ENCODE data around the gene RAB13.
A peak's percentile ranks its signal among the peaks of the same experiment; 100 is the strongest.

RAB13 gene

DNA sequence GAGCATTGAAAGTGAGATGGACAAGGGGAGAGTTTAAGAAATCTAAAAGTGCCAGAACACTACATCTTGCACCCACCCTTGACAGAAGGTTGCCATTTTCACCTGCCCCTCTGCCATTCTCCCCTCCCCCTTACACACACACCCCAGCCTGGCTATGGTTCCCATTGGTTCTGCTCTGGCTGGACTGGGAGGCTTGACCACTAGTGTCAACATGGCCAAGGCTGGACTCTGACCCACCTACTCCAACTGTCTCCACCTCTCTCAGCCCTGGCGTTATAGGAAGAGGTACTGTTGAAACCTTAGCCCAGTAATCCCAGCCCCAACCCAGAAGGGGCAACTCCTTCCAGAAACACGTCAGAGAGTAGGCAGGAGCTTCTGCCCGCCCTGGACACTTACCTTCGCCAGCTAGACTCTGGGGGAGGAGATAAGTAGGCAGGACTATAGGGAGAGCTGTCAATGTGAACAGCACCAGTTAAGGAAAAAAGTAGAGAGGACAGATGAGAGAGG, 32.2 kb downstream of the RAB13 start:
- H2BK120ac ChIP-seq (ENCODE audit: low read depth, low read length): no peak overlapping the region
- peaks cover 41% of the 10 kb centered on the region for H3K79me2 ChIP-seq (ENCODE audit: control insufficient read depth, insufficient read depth, low read length)
- no CpG with 5 or more reads among the region's 4 CpGs for WGBS (ENCODE audit: extremely low coverage, insufficient coverage, low lambda C conversion rate)
- H3K79me1 ChIP-seq (ENCODE audit: low read length): peaks cover 32% of the 10 kb centered on the region
- H3K56ac ChIP-seq (ENCODE audit: low read length): no peak overlapping the region
- H3K23ac ChIP-seq (ENCODE audit: low read length): no peak overlapping the region
- no peak overlapping the region for H3K18ac ChIP-seq (ENCODE audit: low read length)
- no peak overlapping the region for H2BK15ac ChIP-seq (replicated peaks; ENCODE audit: low read depth)
- H3K4me1 ChIP-seq (ENCODE audit: control insufficient read depth, low read depth, low read length): peaks cover 6% of the 10 kb centered on the region
- DNase-seq: no peak
- no peaks in the 10 kb centered on the region for H3K27me3 ChIP-seq (ENCODE audit: insufficient read depth, low read length, poor library complexity)
- no peak overlapping the region for H2BK5ac ChIP-seq (ENCODE audit: low read length)
- H3K4me2 ChIP-seq (ENCODE audit: low read length): no peak overlapping the region
- H4K8ac ChIP-seq (ENCODE audit: low read depth, low read length): no peak overlapping the region
- H3K9ac ChIP-seq (ENCODE audit: low read length): no peak overlapping the region
- H4K5ac ChIP-seq (ENCODE audit: low read length): no peak overlapping the region
- H3K36me3 ChIP-seq (ENCODE audit: control insufficient read depth, insufficient read depth, low read length): peaks cover 12% of the 10 kb centered on the region
- H2AK5ac ChIP-seq (ENCODE audit: low read length): no peak overlapping the region
- H3K27ac ChIP-seq (ENCODE audit: low read depth, low read length): no peak overlapping the region
- no peak overlapping the region for H3K4me3 ChIP-seq (ENCODE audit: low read length)
- H3K4ac ChIP-seq (ENCODE audit: low read depth, low read length): no peak overlapping the region

DNA sequence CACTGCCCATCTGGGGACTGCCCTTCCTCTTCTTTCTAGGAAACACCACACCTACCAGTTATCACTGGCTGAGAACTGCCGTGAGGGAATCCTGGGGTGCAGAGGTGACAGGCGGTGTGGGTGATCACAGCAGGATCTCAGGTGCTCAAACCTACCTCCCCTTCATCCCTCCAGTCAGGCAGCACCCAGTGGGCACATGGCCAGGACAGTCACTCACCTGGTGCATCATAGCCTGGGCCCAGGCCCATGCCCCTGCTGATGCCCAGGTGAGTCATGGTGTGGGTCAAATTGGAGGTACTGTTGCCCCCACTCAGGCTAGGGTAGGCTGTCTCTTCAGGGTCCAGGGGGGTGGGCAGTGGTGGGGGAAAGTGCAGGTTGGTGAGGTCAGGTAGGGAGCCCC, 34.3 kb downstream of the RAB13 start:
- Histone ChIP-seq H3K27ac (ENCODE audit: low read depth, low read length) (no peak overlapping the region), H4K8ac (ENCODE audit: low read depth, low read length) (no peak overlapping the region), H4K5ac (ENCODE audit: low read length) (no peak overlapping the region), H3K4ac (ENCODE audit: low read depth, low read length) (no peak overlapping the region), H3K9ac (ENCODE audit: low read length) (no peak overlapping the region), H3K36me3 (ENCODE audit: control insufficient read depth, insufficient read depth, low read length) (peaks cover 16% of the 10 kb centered on the region), H2BK15ac (replicated peaks; ENCODE audit: low read depth) (no peak overlapping the region), H3K79me2 (ENCODE audit: control insufficient read depth, insufficient read depth, low read length) (peaks cover 29% of the 10 kb centered on the region), H3K18ac (ENCODE audit: low read length) (no peak overlapping the region), H3K23ac (ENCODE audit: low read length) (no peak overlapping the region), H2BK5ac (ENCODE audit: low read length) (no peak overlapping the region), H3K79me1 (ENCODE audit: low read length) (peaks cover 24% of the 10 kb centered on the region), H3K4me1 (ENCODE audit: control insufficient read depth, low read depth, low read length) (peaks cover 3% of the 10 kb centered on the region), H3K4me3 (ENCODE audit: low read length) (no peak overlapping the region), H3K4me2 (ENCODE audit: low read length) (no peak overlapping the region), H3K56ac (ENCODE audit: low read length) (no peak overlapping the region), H3K27me3 (ENCODE audit: insufficient read depth, low read length, poor library complexity) (no peaks in the 10 kb centered on the region), H2AK5ac (ENCODE audit: low read length) (no peak overlapping the region), H2BK120ac (ENCODE audit: low read depth, low read length) (no peak overlapping the region)
- DNase-seq: no peak
- no CpG with 5 or more reads among the region's 2 CpGs for WGBS (ENCODE audit: extremely low coverage, insufficient coverage, low lambda C conversion rate)

DNA sequence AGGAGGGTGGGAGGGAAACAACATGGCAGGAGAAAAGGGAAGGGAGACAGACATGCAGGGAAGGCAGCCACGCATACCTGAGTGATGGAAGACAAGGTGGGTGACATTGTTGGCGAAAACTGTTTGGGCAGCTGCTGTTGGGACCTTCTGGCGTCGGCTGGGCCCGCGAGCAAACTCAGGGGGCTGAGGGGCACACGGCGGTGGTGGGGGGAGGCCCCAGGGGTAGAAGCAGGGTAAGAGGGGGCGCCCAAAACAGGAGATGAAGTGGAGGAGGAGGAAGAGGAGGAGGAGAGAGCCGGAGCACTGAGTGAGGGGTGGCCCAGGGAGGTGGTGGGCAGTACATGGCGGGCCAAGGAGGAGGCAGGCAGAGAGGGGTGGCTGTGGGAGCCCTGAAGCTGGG, 35.0 kb downstream of the RAB13 start:
- no peak overlapping the region for H3K4me3 ChIP-seq (ENCODE audit: low read length)
- WGBS (ENCODE audit: extremely low coverage, insufficient coverage, low lambda C conversion rate): no CpG with 5 or more reads among the region's 11 CpGs
- H3K9ac ChIP-seq (ENCODE audit: low read length): no peak overlapping the region
- no peaks in the 10 kb centered on the region for H3K4me1 ChIP-seq (ENCODE audit: control insufficient read depth, low read depth, low read length)
- H4K8ac ChIP-seq (ENCODE audit: low read depth, low read length): no peak overlapping the region
- no peak overlapping the region for H2BK15ac ChIP-seq (replicated peaks; ENCODE audit: low read depth)
- H3K4ac ChIP-seq (ENCODE audit: low read depth, low read length): no peak overlapping the region
- peaks cover 16% of the 10 kb centered on the region for H3K36me3 ChIP-seq (ENCODE audit: control insufficient read depth, insufficient read depth, low read length)
- H3K79me2 ChIP-seq (ENCODE audit: control insufficient read depth, insufficient read depth, low read length): peaks cover 23% of the 10 kb centered on the region
- no peak overlapping the region for H3K27ac ChIP-seq (ENCODE audit: low read depth, low read length)
- no peak overlapping the region for H3K18ac ChIP-seq (ENCODE audit: low read length)
- H2BK120ac ChIP-seq (ENCODE audit: low read depth, low read length): no peak overlapping the region
- no peaks in the 10 kb centered on the region for H3K27me3 ChIP-seq (ENCODE audit: insufficient read depth, low read length, poor library complexity)
- no peak overlapping the region for H4K5ac ChIP-seq (ENCODE audit: low read length)
- peaks cover 21% of the 10 kb centered on the region for H3K79me1 ChIP-seq (ENCODE audit: low read length)
- DNase-seq: no peak
- no peak overlapping the region for H2BK5ac ChIP-seq (ENCODE audit: low read length)
- H3K56ac ChIP-seq (ENCODE audit: low read length): no peak overlapping the region
- no peak overlapping the region for H3K23ac ChIP-seq (ENCODE audit: low read length)
- H2AK5ac ChIP-seq (ENCODE audit: low read length): no peak overlapping the region
- no peak overlapping the region for H3K4me2 ChIP-seq (ENCODE audit: low read length)

DNA sequence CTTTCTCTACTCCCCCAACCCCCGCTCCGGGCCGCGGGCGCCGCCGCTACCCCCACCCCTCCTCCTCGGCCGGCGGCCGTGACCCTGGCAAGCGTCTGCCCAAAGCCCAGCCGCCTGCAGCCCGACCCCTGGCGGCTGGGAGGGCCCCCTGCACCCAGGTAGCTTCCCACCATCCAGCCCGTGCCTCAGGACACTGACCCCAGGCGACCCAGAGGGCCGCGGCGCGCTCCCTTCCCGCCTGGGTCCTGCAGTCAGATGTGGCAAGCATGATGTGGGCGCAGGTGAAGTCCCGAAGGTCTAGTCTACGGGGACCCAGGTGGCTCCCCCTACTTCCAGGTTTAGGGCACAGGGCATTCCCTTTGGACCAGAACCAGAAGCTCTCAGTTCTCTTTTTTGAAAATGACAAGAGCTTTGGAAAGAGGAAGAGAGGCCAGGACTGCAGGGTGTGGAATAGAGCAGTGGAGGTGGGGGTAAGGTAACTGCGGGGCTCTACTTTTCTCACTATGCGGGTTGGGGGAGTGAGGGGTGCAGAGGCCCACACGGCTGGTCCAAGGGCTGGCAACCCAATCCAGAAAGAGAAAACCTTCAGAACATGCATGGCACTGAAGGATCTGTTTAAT, 39.4 kb downstream of the RAB13 start, which contains the start of gene DENND4B:
Gene DENND4B (minus strand): TSS at position 97 of the 620 bp plus-strand sequence. CDS start 2,344 bp downstream, outside the sequence.
- DNase-seq: peak; percentile 92
- H3K56ac ChIP-seq (ENCODE audit: low read length): peak within 1 kb of the TSS; percentile 97
- WGBS (ENCODE audit: extremely low coverage, insufficient coverage, low lambda C conversion rate): no CpG with 5 or more reads among the region's 28 CpGs

DNA sequence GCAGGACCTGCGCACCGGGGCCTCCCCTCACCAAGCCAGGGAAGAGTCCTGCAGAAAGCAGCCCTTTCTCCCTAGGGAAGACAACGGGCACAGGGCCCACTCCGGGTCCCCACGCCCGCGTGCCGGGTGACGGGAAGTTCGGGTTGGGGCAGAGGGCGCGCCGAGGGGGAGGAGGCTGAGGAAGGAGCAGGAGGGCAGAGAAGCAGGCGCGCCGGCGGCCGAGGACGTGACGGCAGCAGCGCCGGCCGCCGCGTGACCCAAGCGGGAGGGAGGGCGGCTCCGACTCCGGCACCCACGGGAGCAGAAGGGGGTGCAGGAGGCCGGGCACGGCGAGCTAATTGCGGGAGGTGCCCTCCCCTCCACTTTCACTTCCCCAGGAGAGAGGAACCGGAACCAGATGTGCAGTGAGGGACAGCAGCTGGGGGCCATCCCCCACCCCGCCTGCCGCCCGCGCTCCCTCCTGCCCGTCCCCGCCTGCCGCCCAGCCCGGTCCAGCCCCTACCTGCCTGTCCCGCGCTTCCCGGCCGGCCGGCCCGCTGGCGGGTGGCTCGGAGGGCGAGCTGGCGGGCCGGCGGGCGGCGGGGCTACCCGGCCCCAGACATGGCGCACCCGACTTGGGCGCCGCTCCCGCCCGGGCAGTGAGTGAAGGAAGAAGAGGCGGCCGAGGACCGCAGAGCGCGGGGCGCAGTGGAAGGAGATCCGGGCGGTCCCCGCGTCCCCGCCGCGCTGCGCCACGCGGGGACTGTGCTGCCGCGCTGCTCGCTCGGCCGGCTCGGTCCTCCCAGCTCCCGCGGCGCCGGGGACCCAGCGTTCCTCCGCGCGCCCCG, 40.1 kb downstream of the RAB13 start:
- H3K4me3 ChIP-seq (ENCODE audit: low read length): peak overlapping the region; percentile 85
- H2AK5ac ChIP-seq (ENCODE audit: low read length): no peak overlapping the region
- no peaks in the 10 kb centered on the region for H3K27me3 ChIP-seq (ENCODE audit: insufficient read depth, low read length, poor library complexity)
- peak overlapping the region; percentile 97 for H3K4ac ChIP-seq (ENCODE audit: low read depth, low read length)
- DNase-seq: peak; percentile 54
- H4K5ac ChIP-seq (ENCODE audit: low read length): no peak overlapping the region
- no CpG with 5 or more reads among the region's 95 CpGs for WGBS (ENCODE audit: extremely low coverage, insufficient coverage, low lambda C conversion rate)
- no peak overlapping the region for H4K8ac ChIP-seq (ENCODE audit: low read depth, low read length)
- no peak overlapping the region for H2BK120ac ChIP-seq (ENCODE audit: low read depth, low read length)
- H2BK15ac ChIP-seq (replicated peaks; ENCODE audit: low read depth): no peak overlapping the region
- peak overlapping the region; percentile 95 for H3K4me2 ChIP-seq (ENCODE audit: low read length)
- peaks cover 14% of the 10 kb centered on the region for H3K79me1 ChIP-seq (ENCODE audit: low read length)
- peaks cover 7% of the 10 kb centered on the region for H3K36me3 ChIP-seq (ENCODE audit: control insufficient read depth, insufficient read depth, low read length)
- peak overlapping the region; percentile 97 for H3K56ac ChIP-seq (ENCODE audit: low read length)
- H2BK5ac ChIP-seq (ENCODE audit: low read length): no peak overlapping the region
- H3K9ac ChIP-seq (ENCODE audit: low read length): peak overlapping the region; percentile 96
- peak overlapping the region; percentile 60 for H3K27ac ChIP-seq (ENCODE audit: low read depth, low read length)
- H3K23ac ChIP-seq (ENCODE audit: low read length): peak overlapping the region; percentile 15
- peak overlapping the region; percentile 97 for H3K18ac ChIP-seq (ENCODE audit: low read length)
- peaks cover 8% of the 10 kb centered on the region for H3K79me2 ChIP-seq (ENCODE audit: control insufficient read depth, insufficient read depth, low read length)
- no peaks in the 10 kb centered on the region for H3K4me1 ChIP-seq (ENCODE audit: control insufficient read depth, low read depth, low read length)

More for the DNA sequence above, 39.4 kb downstream of the RAB13 start, which contains the start of gene DENND4B:
- Histone ChIP-seq H3K4ac (ENCODE audit: low read depth, low read length) (peak within 1 kb of the TSS; percentile 97), H3K18ac (ENCODE audit: low read length) (peak within 1 kb of the TSS; percentile 97), H3K79me2 (ENCODE audit: control insufficient read depth, insufficient read depth, low read length) (peaks cover 8% of the 10 kb centered on the region), H3K4me3 (ENCODE audit: low read length) (peak within 1 kb of the TSS; percentile 85), H3K27me3 (ENCODE audit: insufficient read depth, low read length, poor library complexity) (no peaks in the 10 kb centered on the region), H2BK120ac (ENCODE audit: low read depth, low read length) (no peak within 1 kb of the TSS), H2BK15ac (replicated peaks; ENCODE audit: low read depth) (no peak within 1 kb of the TSS), H3K79me1 (ENCODE audit: low read length) (peaks cover 14% of the 10 kb centered on the region), H3K4me2 (ENCODE audit: low read length) (peak within 1 kb of the TSS; percentile 95), H3K27ac (ENCODE audit: low read depth, low read length) (peak within 1 kb of the TSS; percentile 60), H3K9ac (ENCODE audit: low read length) (peak within 1 kb of the TSS; percentile 96), H3K36me3 (ENCODE audit: control insufficient read depth, insufficient read depth, low read length) (peaks cover 8% of the 10 kb centered on the region), H4K8ac (ENCODE audit: low read depth, low read length) (no peak within 1 kb of the TSS), H4K5ac (ENCODE audit: low read length) (no peak within 1 kb of the TSS), H2BK5ac (ENCODE audit: low read length) (no peak within 1 kb of the TSS), H2AK5ac (ENCODE audit: low read length) (no peak within 1 kb of the TSS), H3K23ac (ENCODE audit: low read length) (peak within 1 kb of the TSS; percentile 15), H3K4me1 (ENCODE audit: control insufficient read depth, low read depth, low read length) (no peaks in the 10 kb centered on the region)
